ENCODE measurements around the gene NLRC5. TPM values are rescaled to one million over a fixed set of nuclear protein-coding genes. Genes with fewer than 3 reads are reported as not detected.
"Not testable (repeated sequence)": the region's sequence is repeated elsewhere in the genome, so short reads cannot be mapped to it uniquely, and the experiment has no call there.

The NLRC5 gene
- total RNA-seq, 1 experiment from 2014 or later = 1.6 TPM

- no peak for DNase-seq
- TF ChIP-seq, protein P1, sequence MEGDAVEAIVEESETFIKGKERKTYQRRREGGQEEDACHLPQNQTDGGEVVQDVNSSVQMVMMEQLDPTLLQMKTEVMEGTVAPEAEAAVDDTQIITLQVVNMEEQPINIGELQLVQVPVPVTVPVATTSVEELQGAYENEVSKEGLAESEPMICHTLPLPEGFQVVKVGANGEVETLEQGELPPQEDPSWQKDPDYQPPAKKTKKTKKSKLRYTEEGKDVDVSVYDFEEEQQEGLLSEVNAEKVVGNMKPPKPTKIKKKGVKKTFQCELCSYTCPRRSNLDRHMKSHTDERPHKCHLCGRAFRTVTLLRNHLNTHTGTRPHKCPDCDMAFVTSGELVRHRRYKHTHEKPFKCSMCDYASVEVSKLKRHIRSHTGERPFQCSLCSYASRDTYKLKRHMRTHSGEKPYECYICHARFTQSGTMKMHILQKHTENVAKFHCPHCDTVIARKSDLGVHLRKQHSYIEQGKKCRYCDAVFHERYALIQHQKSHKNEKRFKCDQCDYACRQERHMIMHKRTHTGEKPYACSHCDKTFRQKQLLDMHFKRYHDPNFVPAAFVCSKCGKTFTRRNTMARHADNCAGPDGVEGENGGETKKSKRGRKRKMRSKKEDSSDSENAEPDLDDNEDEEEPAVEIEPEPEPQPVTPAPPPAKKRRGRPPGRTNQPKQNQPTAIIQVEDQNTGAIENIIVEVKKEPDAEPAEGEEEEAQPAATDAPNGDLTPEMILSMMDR (IDR thresholded peaks at IDR 0.05; ENCODE audit: insufficient read depth in 1 of 2, low read depth in 1 of 2, low read length in 1 of 2, severe bottlenecking in 1 of 2, unreplicated experiment in 1 of 2) = no peak
- no peak overlapping the region for H3K4me3 ChIP-seq (ENCODE audit: low read depth, low read length)
- ChIA-PET POLR2A (no interaction called here), CTCF (no interaction called here)
- no peaks in the 10 kb centered on the region for H3K9me3 ChIP-seq
- Mint-ChIP-seq H3K27me3 (ENCODE audit: insufficient read depth, unreplicated experiment) (peaks cover 6% of the 10 kb centered on the region), H3K27ac (ENCODE audit: unreplicated experiment) (no peak overlapping the region), H3K9me3 (ENCODE audit: unreplicated experiment) (no peaks in the 10 kb centered on the region), H3K4me1 (ENCODE audit: low read depth, unreplicated experiment) (no peaks in the 10 kb centered on the region), H3K36me3 (ENCODE audit: insufficient read depth, unreplicated experiment) (no peaks in the 10 kb centered on the region), H3K4me3 (ENCODE audit: unreplicated experiment) (no peak overlapping the region)
- H3K27me3 ChIP-seq (replicated peaks; ENCODE audit: control insufficient read depth, insufficient read depth, low read length) = no peaks in the 10 kb centered on the region
- H3K36me3 ChIP-seq (ENCODE audit: control insufficient read depth, insufficient read depth, low read length) = no peaks in the 10 kb centered on the region
- intact Hi-C loops (cut with micrococcal nuclease; ENCODE audit: unreplicated experiment) = no loop called here
- no TSS peak for BruUV-seq (replicated peaks)
- no peaks in the 10 kb centered on the region for H3K4me1 ChIP-seq
These were observed 79.7 kb downstream of the NLRC5 start for GRCh38 chr16:57069053-57069452.

DNA sequence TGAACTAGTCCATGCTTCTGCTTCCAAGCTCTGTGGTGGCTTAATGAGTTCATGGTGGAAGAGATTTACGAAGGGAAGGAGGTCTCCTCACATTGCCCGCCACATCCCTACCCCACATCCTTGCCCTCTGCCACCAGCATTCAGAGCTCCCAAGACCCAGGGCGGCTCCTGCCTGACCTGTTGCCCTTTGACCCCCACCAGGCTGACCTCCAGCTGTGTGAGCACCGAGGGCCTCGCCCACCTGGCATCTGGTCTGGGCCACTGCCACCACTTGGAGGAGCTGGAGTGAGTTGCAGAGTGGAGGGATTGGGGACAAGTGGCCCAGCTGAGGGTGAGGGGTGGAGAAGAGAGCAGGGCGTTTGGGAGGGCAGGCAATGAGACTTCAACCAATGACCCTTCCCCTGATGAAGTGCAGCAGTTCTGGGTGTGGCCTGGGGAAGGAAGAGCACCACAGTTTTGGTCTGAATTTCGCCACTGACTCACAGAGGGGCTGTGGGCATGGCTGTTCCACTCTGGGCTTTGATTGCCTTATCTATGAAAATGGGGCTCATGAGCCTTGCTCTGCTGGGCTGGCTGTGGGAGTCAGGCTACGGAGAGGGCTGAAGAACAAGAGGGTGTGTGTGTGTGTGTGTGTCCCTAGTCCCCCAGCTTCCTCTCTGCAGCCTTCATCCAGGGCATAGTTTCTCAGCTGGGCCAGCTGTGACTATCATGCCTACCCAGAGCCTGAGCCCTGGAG lies 80.4 kb downstream of the NLRC5 start:
- ChIA-PET POLR2A (no interaction called here), CTCF (no interaction called here)
- intact Hi-C loops (cut with micrococcal nuclease; ENCODE audit: unreplicated experiment) = no loop called here
- Histone ChIP-seq H3K9me3 (no peaks in the 10 kb centered on the region), H3K36me3 (ENCODE audit: control insufficient read depth, insufficient read depth, low read length) (no peaks in the 10 kb centered on the region), H3K4me1 (no peaks in the 10 kb centered on the region), H3K4me3 (ENCODE audit: low read depth, low read length) (no peak overlapping the region), H3K27me3 (replicated peaks; ENCODE audit: control insufficient read depth, insufficient read depth, low read length) (no peaks in the 10 kb centered on the region)
- DNase-seq = no peak
- Mint-ChIP-seq H3K4me3 (ENCODE audit: unreplicated experiment) (no peak overlapping the region), H3K9me3 (ENCODE audit: unreplicated experiment) (no peaks in the 10 kb centered on the region), H3K27ac (ENCODE audit: unreplicated experiment) (no peak overlapping the region), H3K27me3 (ENCODE audit: insufficient read depth, unreplicated experiment) (peaks cover 6% of the 10 kb centered on the region), H3K4me1 (ENCODE audit: low read depth, unreplicated experiment) (no peaks in the 10 kb centered on the region), H3K36me3 (ENCODE audit: insufficient read depth, unreplicated experiment) (no peaks in the 10 kb centered on the region)
- no TSS peak for BruUV-seq (replicated peaks)
- TF ChIP-seq, protein P1 (IDR thresholded peaks at IDR 0.05; ENCODE audit: insufficient read depth in 1 of 2, low read depth in 1 of 2, low read length in 1 of 2, severe bottlenecking in 1 of 2, unreplicated experiment in 1 of 2) = no peak

DNA sequence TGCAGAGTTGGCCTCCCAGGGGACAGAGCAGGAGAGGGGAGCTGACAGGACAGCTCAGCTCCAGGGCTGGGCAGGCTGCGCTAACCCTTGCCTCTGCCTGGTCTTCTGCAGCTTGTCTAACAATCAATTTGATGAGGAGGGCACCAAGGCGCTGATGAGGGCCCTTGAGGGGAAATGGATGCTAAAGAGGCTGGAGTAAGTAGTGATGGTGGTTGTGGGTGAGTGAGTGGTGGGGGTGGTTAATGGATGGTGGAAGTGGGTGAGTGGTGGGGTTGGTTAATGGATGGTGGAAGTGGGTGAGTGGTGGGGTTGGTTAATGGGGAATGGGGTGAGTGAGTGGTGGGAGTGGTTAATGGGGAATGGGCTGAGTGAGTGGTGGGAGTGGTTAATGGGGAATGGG lies 81.1 kb downstream of the NLRC5 start:
- no peaks in the 10 kb centered on the region for H3K4me1 Mint-ChIP-seq (ENCODE audit: low read depth, unreplicated experiment)
- intact Hi-C loops (cut with micrococcal nuclease; ENCODE audit: unreplicated experiment) = no loop called here
- TF ChIP-seq, protein P1 (IDR thresholded peaks at IDR 0.05; ENCODE audit: insufficient read depth in 1 of 2, low read depth in 1 of 2, low read length in 1 of 2, severe bottlenecking in 1 of 2, unreplicated experiment in 1 of 2) = no peak
- no peak overlapping the region for H3K4me3 Mint-ChIP-seq (ENCODE audit: unreplicated experiment)
- ChIA-PET CTCF (no interaction called here), POLR2A (no interaction called here)
- Histone ChIP-seq H3K4me1 (no peaks in the 10 kb centered on the region), H3K36me3 (ENCODE audit: control insufficient read depth, insufficient read depth, low read length) (no peaks in the 10 kb centered on the region), H3K9me3 (no peaks in the 10 kb centered on the region), H3K4me3 (ENCODE audit: low read depth, low read length) (no peak overlapping the region), H3K27me3 (replicated peaks; ENCODE audit: control insufficient read depth, insufficient read depth, low read length) (no peaks in the 10 kb centered on the region)
- peaks cover 6% of the 10 kb centered on the region for H3K27me3 Mint-ChIP-seq (ENCODE audit: insufficient read depth, unreplicated experiment)
- no peak overlapping the region for H3K27ac Mint-ChIP-seq (ENCODE audit: unreplicated experiment)
- H3K36me3 Mint-ChIP-seq (ENCODE audit: insufficient read depth, unreplicated experiment) = no peaks in the 10 kb centered on the region
- no TSS peak for BruUV-seq (replicated peaks)
- DNase-seq = no peak
- H3K9me3 Mint-ChIP-seq (ENCODE audit: unreplicated experiment) = no peaks in the 10 kb centered on the region

GRCh38 chr16:57071081-57071732 lies 81.8 kb downstream of the NLRC5 start:
- H3K27me3 ChIP-seq (replicated peaks; ENCODE audit: control insufficient read depth, insufficient read depth, low read length); H3K27ac Mint-ChIP-seq (ENCODE audit: unreplicated experiment); H3K4me1 ChIP-seq; H3K36me3 Mint-ChIP-seq (ENCODE audit: insufficient read depth, unreplicated experiment); H3K4me3 Mint-ChIP-seq (ENCODE audit: unreplicated experiment); DNase-seq; BruUV-seq (replicated peaks); POLR2A ChIA-PET; H3K4me3 ChIP-seq (ENCODE audit: low read depth, low read length); H3K27me3 Mint-ChIP-seq (ENCODE audit: insufficient read depth, unreplicated experiment); H3K4me1 Mint-ChIP-seq (ENCODE audit: low read depth, unreplicated experiment); H3K9me3 Mint-ChIP-seq (ENCODE audit: unreplicated experiment); H3K9me3 ChIP-seq; intact Hi-C loops (cut with micrococcal nuclease; ENCODE audit: unreplicated experiment); H3K36me3 ChIP-seq (ENCODE audit: control insufficient read depth, insufficient read depth, low read length); CTCF ChIA-PET: not testable (repeated sequence)
